Karpas-422 (cell line): ENCODE measurements around the gene MAP3K9. TPM values are rescaled to one million over a fixed set of nuclear protein-coding genes. Genes with fewer than 3 reads are reported as not detected.

ENCODE experiments used
- DNase-seq: peaks from one replicate; pipeline ENCODE4 v3.0.0-alpha.2; 2015
- H2AFZ ChIP-seq: fragments of 200-600 bp; sonication (generic); 2 replicates; pipeline ENCODE4 v1.6.1; 2014; ENCODE audit warnings: antibody characterized with exemption, low read length, mixed read lengths
- H3K27ac ChIP-seq: fragments of 200-600 bp; sonication (generic); 2 replicates; pipeline ENCODE4 v1.5.1; 2014; ENCODE audit warnings: mild to moderate bottlenecking, low read length, moderate library complexity
- H3K27me3 ChIP-seq: fragments of 200-600 bp; sonication (generic); 2 replicates; pipeline ENCODE4 v1.6.1; 2014; ENCODE audit warnings: low read length, mixed read lengths
- H3K36me3 ChIP-seq: fragments of 200-600 bp; sonication (generic); 2 replicates; pipeline ENCODE4 v1.6.1; 2014; ENCODE audit warnings: low read length, mixed read lengths; ENCODE audit not compliant: insufficient read depth
- H3K4me1 ChIP-seq: fragments of 200-600 bp; sonication (generic); 2 replicates; pipeline ENCODE4 v1.6.1; 2014; ENCODE audit warnings: mild to moderate bottlenecking, low read length, mixed read lengths
- H3K4me2 ChIP-seq: fragments of 200-600 bp; sonication (generic); 2 replicates; pipeline ENCODE4 v1.6.1; 2014; ENCODE audit warnings: low read length, low read depth, mild to moderate bottlenecking; ENCODE audit not compliant: poor library complexity, severe bottlenecking
- H3K4me3 ChIP-seq: fragments of 200-600 bp; sonication (generic); 2 replicates; pipeline ENCODE4 v1.5.1; 2014; ENCODE audit warnings: mild to moderate bottlenecking, antibody characterized with exemption, low read length, mixed read lengths
- H3K79me2 ChIP-seq: fragments of 200-600 bp; sonication (generic); 2 replicates; pipeline ENCODE4 v1.6.1; 2014; ENCODE audit warnings: mild to moderate bottlenecking, low read length, mixed read lengths
- H3K9ac ChIP-seq: fragments of 200-600 bp; sonication (generic); 2 replicates; pipeline ENCODE4 v1.6.0; 2014; ENCODE audit warnings: low read length
- H3K9me2 ChIP-seq: fragments of 200-600 bp; sonication (generic), shearing (Covaris generic); replicated peaks from 2 replicates; pipeline ENCODE4 v1.6.0; 2014; ENCODE audit warnings: mild to moderate bottlenecking, low read length, moderate library complexity; ENCODE audit not compliant: insufficient read depth
- H3K9me3 ChIP-seq: fragments of 300-700, 200-600 bp; sonication (generic); 2 replicates; pipeline ENCODE4 v1.6.1; 2014; ENCODE audit warnings: low read length, mixed read lengths
- H4K20me1 ChIP-seq: fragments of 200-600 bp; sonication (generic); 2 replicates; pipeline ENCODE4 v1.6.1; 2014; ENCODE audit warnings: mild to moderate bottlenecking, antibody characterized with exemption, low read length, low read depth; ENCODE audit not compliant: insufficient read depth
- total RNA-seq: library from RNA; depleted of rRNA; stranded (reverse); fragments of >200 nt; shearing (Covaris generic); gene quantifications from 2 replicates; pipeline ENCODE4 v1.2.3, GENCODE V29; 2014; ENCODE audit warnings: low replicate concordance

Gene MAP3K9
- total RNA-seq, 1 experiment from 2014 or later, result 17.1 TPM

GRCh38 chr14:70788898-70789297 is 20.4 kb downstream of the MAP3K9 start:
- Histone ChIP-seq H3K4me2 (no peak overlapping the region), H3K36me3 (peaks cover 11% of the 10 kb centered on the region; the same call in 1 of the 2 replicates), H3K4me3 (no peak overlapping the region), H2AFZ (no peak overlapping the region), H3K27me3 (no peaks in the 10 kb centered on the region), H3K9me3 (no peaks in the 10 kb centered on the region), H3K9ac (no peak overlapping the region), H4K20me1 (peaks cover 33% of the 10 kb centered on the region), H3K9me2 (no peaks in the 10 kb centered on the region), H3K79me2 (peaks cover 81% of the 10 kb centered on the region), H3K4me1 (no peaks in the 10 kb centered on the region), H3K27ac (no peak overlapping the region)
- DNase-seq, result no peak

GRCh38 chr14:70785556-70785955 is 23.8 kb downstream of the MAP3K9 start:
- Histone ChIP-seq H4K20me1 (peaks cover 32% of the 10 kb centered on the region), H3K9ac (no peak overlapping the region), H3K27ac (no peak overlapping the region), H3K4me2 (no peak overlapping the region), H2AFZ (no peak overlapping the region), H3K9me3 (no peaks in the 10 kb centered on the region), H3K4me3 (no peak overlapping the region), H3K36me3 (no peaks in the 10 kb centered on the region), H3K27me3 (no peaks in the 10 kb centered on the region), H3K79me2 (peaks cover 86% of the 10 kb centered on the region), H3K9me2 (no peaks in the 10 kb centered on the region), H3K4me1 (peaks cover 19% of the 10 kb centered on the region)
- no peak for DNase-seq

GRCh38 chr14:70784886-70785285 is 24.4 kb downstream of the MAP3K9 start:
- peaks cover 85% of the 10 kb centered on the region for H3K79me2 ChIP-seq
- no peaks in the 10 kb centered on the region for H3K27me3 ChIP-seq
- H3K9me3 ChIP-seq, result no peaks in the 10 kb centered on the region
- no peak overlapping the region for H3K27ac ChIP-seq
- H4K20me1 ChIP-seq, result peaks cover 38% of the 10 kb centered on the region
- H3K4me1 ChIP-seq, result peaks cover 26% of the 10 kb centered on the region
- no peak overlapping the region for H3K9ac ChIP-seq
- no peak overlapping the region for H3K4me3 ChIP-seq
- no peak overlapping the region for H3K4me2 ChIP-seq
- DNase-seq, result no peak
- no peak overlapping the region for H2AFZ ChIP-seq
- no peaks in the 10 kb centered on the region for H3K36me3 ChIP-seq
- H3K9me2 ChIP-seq, result no peaks in the 10 kb centered on the region

- peaks cover 36% of the 10 kb centered on the region for H3K4me1 ChIP-seq
- H3K9me3 ChIP-seq, result no peaks in the 10 kb centered on the region
- no peak overlapping the region for H3K27ac ChIP-seq
- no peaks in the 10 kb centered on the region for H3K27me3 ChIP-seq
- H3K9ac ChIP-seq, result no peak overlapping the region
- no peaks in the 10 kb centered on the region for H3K36me3 ChIP-seq
- no peak overlapping the region for H2AFZ ChIP-seq
- H3K9me2 ChIP-seq, result no peaks in the 10 kb centered on the region
- H4K20me1 ChIP-seq, result peaks cover 38% of the 10 kb centered on the region
- H3K4me3 ChIP-seq, result no peak overlapping the region
- H3K79me2 ChIP-seq, result peaks cover 87% of the 10 kb centered on the region
- no peak overlapping the region for H3K4me2 ChIP-seq
- DNase-seq, result no peak
Measured at GRCh38 chr14:70782361-70782760, 27.0 kb downstream of the MAP3K9 start.

- no peaks in the 10 kb centered on the region for H3K9me2 ChIP-seq
- peaks cover 38% of the 10 kb centered on the region for H4K20me1 ChIP-seq
- peak overlapping the region; percentile 37 for H3K9ac ChIP-seq
- peak overlapping the region; percentile 86 for H3K27ac ChIP-seq
- H3K27me3 ChIP-seq, result no peaks in the 10 kb centered on the region
- no peak overlapping the region for H2AFZ ChIP-seq
- peak; percentile 95 for DNase-seq
- H3K4me2 ChIP-seq, result peak overlapping the region; percentile 68
- peaks cover 86% of the 10 kb centered on the region for H3K79me2 ChIP-seq
- no peaks in the 10 kb centered on the region for H3K9me3 ChIP-seq
- peak overlapping the region; percentile 45 for H3K4me3 ChIP-seq
- peaks cover 36% of the 10 kb centered on the region for H3K4me1 ChIP-seq
- no peaks in the 10 kb centered on the region for H3K36me3 ChIP-seq
Measured at GRCh38 chr14:70780396-70781075, 28.8 kb downstream of the MAP3K9 start.

GRCh38 chr14:70779667-70780066 is 29.6 kb downstream of the MAP3K9 start:
- no peaks in the 10 kb centered on the region for H3K9me3 ChIP-seq
- peak overlapping the region; percentile 86 for H3K27ac ChIP-seq
- H3K36me3 ChIP-seq, result no peaks in the 10 kb centered on the region
- peaks cover 34% of the 10 kb centered on the region for H4K20me1 ChIP-seq
- peaks cover 84% of the 10 kb centered on the region for H3K79me2 ChIP-seq
- no peak for DNase-seq
- no peak overlapping the region for H2AFZ ChIP-seq
- peak overlapping the region; percentile 68 for H3K4me2 ChIP-seq
- no peaks in the 10 kb centered on the region for H3K9me2 ChIP-seq
- H3K4me3 ChIP-seq, result peak overlapping the region; percentile 45
- no peaks in the 10 kb centered on the region for H3K27me3 ChIP-seq
- H3K4me1 ChIP-seq, result peaks cover 36% of the 10 kb centered on the region
- H3K9ac ChIP-seq, result peak overlapping the region; percentile 31; the same call in 1 of the 2 replicates

GRCh38 chr14:70776197-70776596 is 33.1 kb downstream of the MAP3K9 start:
- no peak overlapping the region for H3K4me3 ChIP-seq
- H2AFZ ChIP-seq, result no peak overlapping the region
- H3K9me2 ChIP-seq, result no peaks in the 10 kb centered on the region
- H4K20me1 ChIP-seq, result peaks cover 18% of the 10 kb centered on the region
- H3K9ac ChIP-seq, result no peak overlapping the region
- no peaks in the 10 kb centered on the region for H3K9me3 ChIP-seq
- H3K36me3 ChIP-seq, result no peaks in the 10 kb centered on the region
- no peaks in the 10 kb centered on the region for H3K27me3 ChIP-seq
- DNase-seq, result no peak
- H3K79me2 ChIP-seq, result peaks cover 87% of the 10 kb centered on the region
- no peak overlapping the region for H3K27ac ChIP-seq
- no peak overlapping the region for H3K4me2 ChIP-seq
- H3K4me1 ChIP-seq, result peaks cover 35% of the 10 kb centered on the region

GRCh38 chr14:70773182-70773862 is 36.0 kb downstream of the MAP3K9 start:
- Histone ChIP-seq H3K4me3 (no peak overlapping the region), H3K4me1 (peaks cover 11% of the 10 kb centered on the region), H3K36me3 (no peaks in the 10 kb centered on the region), H3K79me2 (peaks cover 89% of the 10 kb centered on the region), H3K9me2 (no peaks in the 10 kb centered on the region), H3K4me2 (no peak overlapping the region), H3K27ac (no peak overlapping the region), H4K20me1 (no peaks in the 10 kb centered on the region), H3K9me3 (no peaks in the 10 kb centered on the region), H3K27me3 (no peaks in the 10 kb centered on the region), H3K9ac (no peak overlapping the region), H2AFZ (no peak overlapping the region)
- no peak for DNase-seq
